ENCODE data around the gene CHST7.

- TF ChIP-seq CTCF (IDR thresholded peaks at IDR 0.05) (no peak), EZH2 (IDR thresholded peaks at IDR 0.05) (peak; percentile 17), EZH2phosphoT487 (IDR thresholded peaks at IDR 0.05) (no peak)
Measured at GRCh38 chrX:46573892-46574773, 568 bp downstream of the CHST7 start.
